IPS-11a (cell line): Measurements from ENCODE around the gene TIPARP.
A peak's percentile ranks its signal among the peaks of the same experiment; 100 is the strongest.

Source experiments
- H3K4me3 ChIP-seq: one replicate; pipeline ENCODE4 v1.5.1; 2013; ENCODE audit warnings: low read depth, low read length, control low read depth

TIPARP gene

GRCh38 chr3:156675830-156676767, 1.7 kb downstream of the TIPARP start:
- peak overlapping the region; percentile 82 for H3K4me3 ChIP-seq

GRCh38 chr3:156676768-156677479, 2.5 kb downstream of the TIPARP start:
- no peak overlapping the region for H3K4me3 ChIP-seq

GRCh38 chr3:156677536-156677935, 3.1 kb downstream of the TIPARP start:
- H3K4me3 ChIP-seq, result no peak overlapping the region

- no peak overlapping the region for H3K4me3 ChIP-seq
These were observed 3.8 kb downstream of the TIPARP start for GRCh38 chr3:156678197-156678596.

- no peak overlapping the region for H3K4me3 ChIP-seq
These were observed 6.0 kb downstream of the TIPARP start for GRCh38 chr3:156680243-156680914.

- H3K4me3 ChIP-seq, result no peak overlapping the region
These were observed 6.6 kb downstream of the TIPARP start for GRCh38 chr3:156681002-156681401.

- H3K4me3 ChIP-seq, result no peak overlapping the region
These were observed 8.1 kb downstream of the TIPARP start for GRCh38 chr3:156682501-156682900.

- no peak overlapping the region for H3K4me3 ChIP-seq
These were observed 8.6 kb downstream of the TIPARP start for GRCh38 chr3:156682963-156683362.

- H3K4me3 ChIP-seq, result no peak overlapping the region
These were observed 10.8 kb downstream of the TIPARP start for GRCh38 chr3:156685198-156685597.

- no peak overlapping the region for H3K4me3 ChIP-seq
These were observed 11.4 kb downstream of the TIPARP start for GRCh38 chr3:156685752-156686151.

GRCh38 chr3:156687023-156687422, 12.6 kb downstream of the TIPARP start:
- H3K4me3 ChIP-seq, result no peak overlapping the region

- H3K4me3 ChIP-seq, result no peak overlapping the region
These were observed 14.5 kb downstream of the TIPARP start for GRCh38 chr3:156688632-156689452.

- H3K4me3 ChIP-seq, result no peak overlapping the region
These were observed 15.2 kb downstream of the TIPARP start for GRCh38 chr3:156689608-156690007.

- H3K4me3 ChIP-seq, result no peak overlapping the region
These were observed 17.5 kb downstream of the TIPARP start for GRCh38 chr3:156691920-156692319.

GRCh38 chr3:156693166-156693565, 18.8 kb downstream of the TIPARP start:
- no peak overlapping the region for H3K4me3 ChIP-seq

GRCh38 chr3:156694536-156694935, 20.1 kb downstream of the TIPARP start:
- no peak overlapping the region for H3K4me3 ChIP-seq

GRCh38 chr3:156702367-156702766, 28.0 kb downstream of the TIPARP start:
- no peak overlapping the region for H3K4me3 ChIP-seq

- H3K4me3 ChIP-seq, result no peak overlapping the region
These were observed 30.1 kb downstream of the TIPARP start for GRCh38 chr3:156704370-156705036.

- H3K4me3 ChIP-seq, result no peak overlapping the region
These were observed 31.6 kb downstream of the TIPARP start for GRCh38 chr3:156705761-156706616.
